IMR-90 (cell line): ENCODE data around the gene TRIM41.

Experiments used
- BHLHE40 ChIP-seq: fragments of 150-350 bp; IDR thresholded peaks from 2 replicates; pipeline ENCODE4 v1.6.1; 2016; ENCODE audit warnings: mild to moderate bottlenecking, low read depth, low read length
- MAFK ChIP-seq: IDR thresholded peaks from 2 replicates; pipeline ENCODE4 v1.6.1; 2012; ENCODE audit warnings: low read depth, low read length, improper control_type of control experiment
- MAZ ChIP-seq: IDR thresholded peaks from 2 replicates; pipeline ENCODE4 v1.6.1; 2012; ENCODE audit warnings: low read depth, mild to moderate bottlenecking, low read length, improper control_type of control experiment, moderate library complexity, borderline replicate concordance
- NFE2L2 ChIP-seq: fragments of 150-350 bp; IDR thresholded peaks from 2 replicates; pipeline ENCODE4 v1.6.1; 2016; ENCODE audit warnings: low read depth, mild to moderate bottlenecking, low read length
- POLR2A ChIP-seq: IDR thresholded peaks from 2 replicates; pipeline ENCODE4 v1.6.1; 2012; ENCODE audit warnings: mild to moderate bottlenecking, low read depth, low read length
- RAD21 ChIP-seq: IDR thresholded peaks from 2 replicates; pipeline ENCODE4 v1.6.1; 2012; ENCODE audit warnings: low read length, improper control_type of control experiment
- RCOR1 ChIP-seq: IDR thresholded peaks from 2 replicates; pipeline ENCODE4 v1.6.1; 2012; ENCODE audit warnings: mild to moderate bottlenecking, low read length, improper control_type of control experiment; ENCODE audit not compliant: insufficient replicate concordance
- RFX5 ChIP-seq: IDR thresholded peaks from 2 replicates; pipeline ENCODE4 v1.8.0; 2012; ENCODE audit warnings: low read depth, mild to moderate bottlenecking, low read length, moderate library complexity
- SMC3 ChIP-seq: fragments of 150-350 bp; IDR thresholded peaks from 2 replicates; pipeline ENCODE4 v1.6.1; 2016; ENCODE audit warnings: low read depth, mild to moderate bottlenecking, antibody characterized with exemption, low read length, moderate library complexity
- USF2 ChIP-seq: fragments of 150-350 bp; IDR thresholded peaks from 2 replicates; pipeline ENCODE4 v1.6.1; 2017; ENCODE audit warnings: mild to moderate bottlenecking, antibody characterized with exemption, low read length, low read depth
- TF ChIP-seq, protein P1 (sequence below): conservative IDR thresholded peaks from 2 replicates; pipeline ENCODE4 v1.5.1; 2012; ENCODE audit warnings: mild to moderate bottlenecking, low read depth, low read length, improper control_type of control experiment

- TF ChIP-seq, protein P1, sequence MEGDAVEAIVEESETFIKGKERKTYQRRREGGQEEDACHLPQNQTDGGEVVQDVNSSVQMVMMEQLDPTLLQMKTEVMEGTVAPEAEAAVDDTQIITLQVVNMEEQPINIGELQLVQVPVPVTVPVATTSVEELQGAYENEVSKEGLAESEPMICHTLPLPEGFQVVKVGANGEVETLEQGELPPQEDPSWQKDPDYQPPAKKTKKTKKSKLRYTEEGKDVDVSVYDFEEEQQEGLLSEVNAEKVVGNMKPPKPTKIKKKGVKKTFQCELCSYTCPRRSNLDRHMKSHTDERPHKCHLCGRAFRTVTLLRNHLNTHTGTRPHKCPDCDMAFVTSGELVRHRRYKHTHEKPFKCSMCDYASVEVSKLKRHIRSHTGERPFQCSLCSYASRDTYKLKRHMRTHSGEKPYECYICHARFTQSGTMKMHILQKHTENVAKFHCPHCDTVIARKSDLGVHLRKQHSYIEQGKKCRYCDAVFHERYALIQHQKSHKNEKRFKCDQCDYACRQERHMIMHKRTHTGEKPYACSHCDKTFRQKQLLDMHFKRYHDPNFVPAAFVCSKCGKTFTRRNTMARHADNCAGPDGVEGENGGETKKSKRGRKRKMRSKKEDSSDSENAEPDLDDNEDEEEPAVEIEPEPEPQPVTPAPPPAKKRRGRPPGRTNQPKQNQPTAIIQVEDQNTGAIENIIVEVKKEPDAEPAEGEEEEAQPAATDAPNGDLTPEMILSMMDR = no peak
- TF ChIP-seq MAFK = no peak
- TF ChIP-seq POLR2A = no peak
- no peak for TF ChIP-seq USF2
- no peak for TF ChIP-seq MAZ
- TF ChIP-seq NFE2L2 = no peak
- TF ChIP-seq SMC3 = no peak
- TF ChIP-seq BHLHE40 = no peak
- TF ChIP-seq RCOR1 = no peak
- no peak for TF ChIP-seq RAD21
- no peak for TF ChIP-seq RFX5
Measured at GRCh38 chr5:181281077-181281983, 58.2 kb downstream of the TRIM41 start.
